ENCODE measurements around the gene EPHB1. TPM values are rescaled to one million over a fixed set of nuclear protein-coding genes. Genes with fewer than 3 reads are reported as not detected.

EPHB1 gene
- total and polyA plus RNA-seq, 4 donors: 0.23 to 1.7 (median 0.52) TPM

- DNase-seq (ENCODE audit: low spot score): no peak
- no peak overlapping the region for H3K4me3 ChIP-seq (ENCODE audit: low read depth in 1 of 3, low read length in 3 of 3)
- no peaks in the 10 kb centered on the region for H3K27me3 ChIP-seq (ENCODE audit: control insufficient read depth in 4 of 4, insufficient read depth in 4 of 4, low read length in 3 of 4)
- H3K4me1 ChIP-seq (ENCODE audit: control insufficient read depth in 4 of 4, insufficient read depth in 4 of 4, low read length in 3 of 4): peaks cover 8 to 36% (median 32%) of the 10 kb centered on the region in 4 donors
- H3K36me3 ChIP-seq (ENCODE audit: control insufficient read depth in 4 of 4, insufficient read depth in 3 of 4, low read depth in 1 of 4, low read length in 3 of 4): no peaks in the 10 kb centered on the region
- no peak overlapping the region for H3K9ac ChIP-seq (ENCODE audit: low read depth in 1 of 2, low read length in 2 of 2)
- no peaks in the 10 kb centered on the region for H3K9me3 ChIP-seq (ENCODE audit: control insufficient read depth in 4 of 4, low read length in 3 of 4)
- H3K27ac ChIP-seq (ENCODE audit: low read depth in 1 of 2, low read length in 2 of 2): no peak overlapping the region
- WGBS: 79% methylated on average over 4 of the region's 4 CpGs
- TF ChIP-seq RXRA (IDR thresholded peaks at IDR 0.05) (no peak), CTCF (IDR thresholded peaks at IDR 0.05; ENCODE audit: low read depth, low read length, missing input control) (no peak), GABPA (IDR thresholded peaks at IDR 0.05 in 1 of 2, conservative IDR thresholded peaks at IDR 0.05 in 1 of 2) (no peak), TAF1 (conservative IDR thresholded peaks at IDR 0.05) (no peak), FOXA1 (IDR thresholded peaks at IDR 0.05) (no peak), JUND (IDR thresholded peaks at IDR 0.05) (no peak), REST (IDR thresholded peaks at IDR 0.05) (no peak), EGR1 (IDR thresholded peaks at IDR 0.05; ENCODE audit: low read depth in 2 of 2) (no peak), ATF3 (IDR thresholded peaks at IDR 0.05) (no peak), MAX (IDR thresholded peaks at IDR 0.05) (no peak), RAD21 (IDR thresholded peaks at IDR 0.05) (no peak)
Measured at GRCh38 chr3:135138776-135139175, 343.7 kb downstream of the EPHB1 start.

DNA sequence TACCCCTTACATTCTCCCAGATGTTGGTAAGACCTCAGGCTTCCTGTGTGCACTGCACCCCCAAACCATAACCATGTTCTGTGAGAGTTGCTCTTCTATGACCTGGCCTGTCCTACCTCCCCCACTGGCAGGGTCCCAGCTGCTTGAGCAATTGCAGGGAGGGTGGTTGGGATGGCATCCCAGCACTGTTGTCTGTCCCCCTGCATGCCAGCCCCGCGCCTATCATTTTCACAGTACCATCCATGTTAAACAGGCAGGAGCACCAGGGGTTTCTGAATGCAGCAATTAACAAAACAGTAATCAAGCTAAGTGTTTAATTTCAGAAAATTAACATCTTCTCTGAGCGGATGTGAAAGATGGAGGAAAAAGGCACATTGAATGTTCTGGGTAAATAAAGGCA lies 345.5 kb downstream of the EPHB1 start:
- H3K27ac ChIP-seq (ENCODE audit: low read depth in 1 of 2, low read length in 2 of 2): no peak overlapping the region
- H3K9me3 ChIP-seq (ENCODE audit: control insufficient read depth in 4 of 4, low read length in 3 of 4): no peaks in the 10 kb centered on the region
- no peak for DNase-seq (ENCODE audit: low spot score)
- no peaks in the 10 kb centered on the region for H3K27me3 ChIP-seq (ENCODE audit: control insufficient read depth in 4 of 4, insufficient read depth in 4 of 4, low read length in 3 of 4)
- no peak overlapping the region for H3K4me3 ChIP-seq (ENCODE audit: low read depth in 1 of 3, low read length in 3 of 3)
- H3K4me1 ChIP-seq (ENCODE audit: control insufficient read depth in 4 of 4, insufficient read depth in 4 of 4, low read length in 3 of 4): peaks cover 15 to 53% (median 44%) of the 10 kb centered on the region in 4 donors
- H3K9ac ChIP-seq (ENCODE audit: low read depth in 1 of 2, low read length in 2 of 2): no peak overlapping the region
- H3K36me3 ChIP-seq (ENCODE audit: control insufficient read depth in 4 of 4, insufficient read depth in 3 of 4, low read depth in 1 of 4, low read length in 3 of 4): no peaks in the 10 kb centered on the region
- 63% methylated on average over 3 of the region's 3 CpGs for WGBS
- TF ChIP-seq MAX (IDR thresholded peaks at IDR 0.05) (peak; percentile 33), SP1 (IDR thresholded peaks at IDR 0.05) (no peak), TAF1 (conservative IDR thresholded peaks at IDR 0.05) (no peak), GABPA (IDR thresholded peaks at IDR 0.05 in 1 of 2, conservative IDR thresholded peaks at IDR 0.05 in 1 of 2) (no peak), FOXA1 (IDR thresholded peaks at IDR 0.05) (no peak), REST (IDR thresholded peaks at IDR 0.05) (peak; percentile 50), HNF4G (IDR thresholded peaks at IDR 0.05) (no peak), RAD21 (IDR thresholded peaks at IDR 0.05) (peak in 1 of 2 donors; percentile 28), ATF3 (IDR thresholded peaks at IDR 0.05) (no peak), JUND (IDR thresholded peaks at IDR 0.05) (no peak), HNF4A (conservative IDR thresholded peaks at IDR 0.05) (peak in 1 of 2 donors; percentile 39), RXRA (IDR thresholded peaks at IDR 0.05) (peak in 1 of 2 donors; percentile 57), EGR1 (IDR thresholded peaks at IDR 0.05; ENCODE audit: low read depth in 2 of 2) (no peak), NR2F2 (IDR thresholded peaks at IDR 0.05) (no peak), CTCF (IDR thresholded peaks at IDR 0.05; ENCODE audit: low read depth, low read length, missing input control) (no peak), YY1 (IDR thresholded peaks at IDR 0.05) (peak; percentile 43)
